Activated CD8-positive, alpha-beta memory T cell treated with anti-CD3 and anti-CD28 coated beads for 36 hours (primary cell): ENCODE results near the gene IDH3A. TPM values are rescaled to one million over a fixed set of nuclear protein-coding genes. Genes with fewer than 3 reads are reported as not detected.

ENCODE experiments used
- CTCF ChIA-PET: fragments of 350-600 bp; sonication (Branson Sonifier 250); formaldehyde crosslinking; loops from one replicate; lab custom pipeline; 2021; ENCODE audit warnings: antibody characterized with exemption; lab: Charles Lee
- POLR2A ChIA-PET: fragments of 350-600 bp; sonication (Branson Sonifier 250); formaldehyde crosslinking; loops from one replicate; lab custom pipeline; 2021; ENCODE audit warnings: antibody characterized with exemption; lab: Charles Lee
- total RNA-seq, 2 experiments: library from RNA; stranded (reverse); gene quantifications; one replicate each; pipeline ENCODE4 v1.2.3, GENCODE V29; 2021

IDH3A gene
- total RNA-seq, 2 experiments from 2014 or later, result 143 to 144 TPM

DNA sequence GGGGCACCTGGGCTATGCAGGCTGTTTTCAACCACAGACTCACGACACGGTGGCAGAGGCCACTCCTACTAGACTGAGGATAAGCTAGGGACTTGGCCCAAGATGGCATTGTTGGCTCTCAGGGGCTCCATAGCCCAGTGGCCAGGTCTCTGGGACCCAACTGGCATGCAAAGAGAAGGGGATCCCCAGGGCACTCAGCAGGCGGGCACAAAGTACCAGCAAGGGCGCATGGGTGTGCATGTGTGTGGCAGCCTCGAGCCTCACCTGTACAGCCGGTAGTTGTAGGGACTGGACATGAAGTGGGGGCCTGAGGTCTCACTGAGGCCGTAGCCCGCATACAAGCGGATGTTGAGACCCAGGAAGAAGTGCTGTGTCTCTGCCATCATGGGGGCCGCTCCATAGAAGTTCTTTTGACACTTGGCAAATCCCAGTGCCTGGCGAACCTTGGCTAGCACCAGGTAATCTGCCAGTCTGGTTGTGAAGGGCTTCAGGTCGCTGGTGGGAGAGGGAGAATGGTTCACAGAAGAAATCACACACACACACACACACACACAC is 30.2 kb downstream of the IDH3A start:
- ChIA-PET POLR2A (no interaction called here), CTCF (interaction anchor here (2.2 to 5.4 kb wide), 2 partner anchors 16 to 61 kb away, joined by 7 to 43 read pairs; no protein-coding TSS in a partner anchor)

DNA sequence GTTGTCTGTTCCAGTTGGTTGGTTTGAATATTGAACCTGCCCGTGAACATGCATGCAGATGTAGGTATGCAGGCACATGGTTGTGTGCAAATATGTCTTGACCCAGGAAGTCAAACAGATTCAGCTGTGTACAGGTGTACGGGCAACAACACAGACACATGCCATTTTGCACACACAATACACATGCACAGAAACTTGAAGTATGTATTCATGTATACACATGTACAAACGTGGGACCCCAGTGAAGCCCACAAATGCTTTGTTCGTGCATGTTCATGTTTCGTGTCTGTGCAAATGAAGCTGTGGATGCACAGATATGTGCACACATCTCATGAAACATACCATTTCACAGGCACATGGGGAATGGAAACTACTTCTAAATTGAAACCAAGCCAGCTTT is 30.7 kb downstream of the IDH3A start:
- ChIA-PET CTCF (interaction anchor here (5.4 kb wide), 1 partner anchor 61 kb away, joined by 43 read pairs; no protein-coding TSS in a partner anchor), POLR2A (no interaction called here)

DNA sequence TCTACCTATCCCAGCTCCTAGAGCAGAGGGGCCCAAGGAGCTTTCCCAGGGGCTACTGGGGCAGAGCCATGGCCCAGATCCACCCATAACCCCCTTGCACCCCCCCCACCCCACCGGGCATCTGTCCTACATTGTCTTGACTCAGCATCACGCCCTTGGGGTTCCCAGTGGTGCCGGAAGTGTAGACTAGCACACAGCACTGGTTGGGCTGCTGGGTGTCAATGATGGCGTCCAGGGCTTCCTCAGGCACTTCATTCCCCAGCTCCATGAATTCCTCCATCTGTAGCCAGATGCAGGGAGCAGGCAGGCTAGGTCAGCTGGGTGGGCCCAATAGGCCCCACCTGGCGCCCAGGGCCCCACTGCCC is 33.2 kb downstream of the IDH3A start:
- POLR2A ChIA-PET, result no interaction called here
- CTCF ChIA-PET, result interaction anchor here (0.5 kb wide), 1 partner anchor 72 kb away, joined by 11 read pairs; no protein-coding TSS in a partner anchor

- ChIA-PET POLR2A (no interaction called here), CTCF (interaction anchor here (0.7 kb wide), 1 partner anchor 13 kb away, joined by 3 read pairs; no protein-coding TSS in a partner anchor)
These were observed 33.7 kb downstream of the IDH3A start for GRCh38 chr15:78182821-78183220.

GRCh38 chr15:78192826-78193594 is 43.8 kb downstream of the IDH3A start:
- ChIA-PET CTCF (interaction anchor here (0.5 to 1.8 kb wide), 5 partner anchors 8 to 125 kb away, joined by 3 to 5 read pairs (median 4); no protein-coding TSS in a partner anchor), POLR2A (no interaction called here)

DNA sequence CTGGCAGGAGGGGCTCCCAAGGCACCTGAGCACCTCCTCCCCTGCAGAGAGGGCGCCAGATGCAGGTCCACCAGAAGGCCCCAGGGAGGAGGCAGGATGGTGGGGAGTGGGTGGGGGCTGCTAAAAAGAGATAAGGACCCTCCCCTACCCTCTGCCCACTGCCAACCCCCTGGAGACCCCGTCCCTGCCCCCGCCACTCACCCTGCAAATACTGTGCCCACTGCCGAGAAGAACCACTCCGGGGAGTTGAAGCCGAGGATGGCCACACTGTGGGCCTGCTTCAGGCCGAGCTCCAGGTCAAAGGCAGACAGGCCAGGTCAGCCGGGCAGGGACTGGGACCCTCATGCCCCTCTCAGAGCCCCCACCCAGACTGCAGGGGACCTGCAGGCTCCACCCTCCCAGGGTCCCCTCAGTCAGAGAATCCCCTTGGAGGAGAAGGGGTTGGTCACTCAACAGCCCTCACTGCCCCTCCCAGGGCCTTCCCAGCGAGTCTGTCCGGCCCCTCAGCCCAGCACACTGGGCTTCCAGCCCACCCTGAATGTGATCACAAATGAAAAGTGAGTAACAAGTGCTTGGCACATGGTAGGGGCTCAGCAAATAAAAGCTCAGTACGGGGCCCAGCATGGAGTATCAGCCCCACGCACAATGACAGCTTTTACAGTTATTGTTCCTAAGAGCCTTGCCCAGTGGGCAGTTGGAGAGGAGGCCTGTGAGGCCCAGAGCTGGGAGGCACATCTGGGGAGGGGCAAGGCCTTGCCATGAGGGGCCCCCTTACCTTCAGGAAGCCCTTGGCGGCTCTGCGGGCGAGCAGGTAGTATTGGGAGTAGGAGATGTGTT is 44.8 kb downstream of the IDH3A start:
- POLR2A ChIA-PET, result no interaction called here
- CTCF ChIA-PET, result interaction anchor here (1.3 to 4.0 kb wide), 7 partner anchors 9 to 237 kb away, joined by 4 to 37 read pairs (median 5); partner anchors contain the start of gene CIB2

DNA sequence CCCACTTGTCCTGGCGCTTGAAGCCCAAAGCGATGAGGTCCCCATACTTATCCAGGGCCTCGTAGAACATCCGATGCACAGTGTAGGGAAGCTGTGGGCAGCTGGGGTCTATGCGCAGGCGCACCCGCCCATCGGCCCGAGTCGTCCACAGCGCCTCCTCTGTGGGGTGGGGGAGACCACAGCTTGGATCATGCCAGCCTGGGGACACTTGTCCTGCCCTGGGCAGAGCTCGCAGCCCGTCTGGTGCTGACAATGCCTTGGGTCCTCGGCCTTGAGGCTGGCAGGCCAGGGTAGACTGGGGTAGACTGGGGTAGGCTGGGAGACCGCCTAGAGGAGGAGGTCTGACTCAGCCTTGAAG is 45.4 kb downstream of the IDH3A start:
- CTCF ChIA-PET, result interaction anchor here (1.0 to 4.0 kb wide), 8 partner anchors 25 to 237 kb away, joined by 4 to 37 read pairs (median 6); partner anchors contain the start of gene CIB2
- POLR2A ChIA-PET, result no interaction called here

DNA sequence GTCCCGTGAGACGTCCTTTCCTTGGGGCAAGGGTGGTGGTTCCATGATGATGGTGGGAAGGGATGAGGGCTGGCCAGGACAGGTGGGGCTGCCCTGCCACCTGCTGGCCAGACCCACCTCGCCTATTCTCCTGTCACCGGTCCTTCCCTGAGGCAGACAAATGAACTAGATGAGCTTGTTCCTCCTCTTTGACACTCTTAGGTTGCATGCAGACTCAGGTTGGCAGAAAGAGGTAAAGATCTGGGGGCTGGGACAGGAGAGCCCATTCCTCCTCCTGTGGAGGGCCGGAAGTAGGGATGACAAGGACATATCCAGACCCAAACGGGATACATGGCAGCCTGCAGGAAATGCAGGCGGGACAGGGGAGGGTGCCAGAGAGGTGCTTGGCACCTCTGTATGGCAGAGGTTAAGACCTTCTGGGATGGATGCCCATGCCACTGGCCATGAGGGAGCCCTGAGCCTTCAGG is 46.6 kb downstream of the IDH3A start:
- ChIA-PET POLR2A (interaction anchor here (0.5 kb wide), 1 partner anchor 240 kb away, joined by 5 read pairs; no protein-coding TSS in a partner anchor), CTCF (interaction anchor here (0.7 to 4.0 kb wide), 29 partner anchors 9 to 238 kb away, joined by 3 to 37 read pairs (median 4); partner anchors contain the start of genes ACSBG1 and CIB2)

GRCh38 chr15:78197632-78198031 is 48.5 kb downstream of the IDH3A start:
- ChIA-PET POLR2A (no interaction called here), CTCF (interaction anchor here (1.6 to 4.0 kb wide), 2 partner anchors 67 to 86 kb away, joined by 5 to 37 read pairs; partner anchors contain the start of gene CIB2)

DNA sequence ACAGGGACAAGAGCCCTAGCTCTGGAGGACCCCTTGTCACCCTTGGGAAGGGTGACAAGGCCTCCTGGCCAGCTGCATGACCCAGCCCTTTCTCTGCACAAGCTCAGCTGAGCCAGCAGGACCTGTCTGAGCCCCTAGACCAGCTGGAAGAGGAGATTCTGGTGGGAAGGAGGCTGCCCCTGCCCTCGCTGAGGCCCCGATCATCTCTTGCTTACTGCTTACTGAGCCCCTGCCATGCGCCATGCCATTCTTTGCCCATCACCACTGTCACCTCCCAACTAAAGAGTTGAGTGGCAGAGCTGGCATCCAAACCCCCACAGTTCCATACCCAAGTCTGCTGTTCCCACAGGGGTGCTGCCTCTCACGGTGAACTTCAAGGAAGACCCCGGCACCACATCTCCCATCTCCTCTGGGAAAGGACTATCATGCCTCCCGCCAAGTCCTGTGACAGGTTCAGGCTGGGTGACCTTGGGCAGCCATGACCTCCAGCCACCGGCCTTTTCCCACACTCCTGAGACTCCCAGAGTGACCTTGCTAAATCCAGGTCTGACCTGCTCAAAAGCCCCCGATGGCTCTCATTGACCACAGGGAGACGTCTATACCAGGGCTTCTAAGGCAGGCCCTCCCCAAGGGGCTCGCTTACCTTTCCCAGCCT is 51.2 kb downstream of the IDH3A start:
- ChIA-PET POLR2A (no interaction called here), CTCF (interaction anchor here (0.6 kb wide), 1 partner anchor 39 kb away, joined by 3 read pairs; no protein-coding TSS in a partner anchor)

GRCh38 chr15:78201281-78202190 is 52.4 kb downstream of the IDH3A start:
- POLR2A ChIA-PET, result no interaction called here

GRCh38 chr15:78203346-78204225 is 54.4 kb downstream of the IDH3A start:
- ChIA-PET POLR2A (no interaction called here), CTCF (interaction anchor here (1.3 to 1.5 kb wide), 2 partner anchors 37 to 95 kb away, joined by 3 read pairs; no protein-coding TSS in a partner anchor)

More at GRCh38 chr15:78201281-78202190, 52.4 kb downstream of the IDH3A start:
- CTCF ChIA-PET, result interaction anchor here (1.5 kb wide), 1 partner anchor 39 kb away, joined by 3 read pairs; no protein-coding TSS in a partner anchor

GRCh38 chr15:78204351-78205309 is 55.5 kb downstream of the IDH3A start:
- POLR2A ChIA-PET, result no interaction called here
- CTCF ChIA-PET, result interaction anchor here (0.6 to 1.5 kb wide), 5 partner anchors 9 to 237 kb away, joined by 3 to 5 read pairs (median 3); no protein-coding TSS in a partner anchor

- POLR2A ChIA-PET, result no interaction called here
These were observed 56.2 kb downstream of the IDH3A start for GRCh38 chr15:78205337-78205736.

DNA sequence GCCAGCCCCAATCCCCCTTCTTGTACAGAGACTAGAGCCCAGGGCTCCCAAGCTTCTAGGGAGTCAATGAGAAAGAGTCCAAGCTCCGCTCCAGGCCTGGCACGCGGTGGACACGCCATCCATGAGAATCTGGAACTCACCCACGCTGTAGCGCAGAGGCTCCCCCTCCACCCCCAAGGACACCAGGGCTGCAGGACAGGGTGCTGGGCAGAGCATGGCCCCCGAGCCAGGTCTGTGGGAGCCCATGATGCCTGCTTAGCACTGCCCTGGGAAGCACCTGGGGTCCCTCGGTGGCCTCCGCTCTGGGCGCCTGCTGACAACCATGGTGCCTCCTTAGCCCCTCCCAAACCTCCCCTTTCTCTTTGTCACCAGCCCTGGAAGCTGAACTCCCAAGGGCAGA is 56.7 kb downstream of the IDH3A start:
- CTCF ChIA-PET, result interaction anchor here (1.1 to 1.5 kb wide), 2 partner anchors 10 to 93 kb away, joined by 4 to 5 read pairs; no protein-coding TSS in a partner anchor
- POLR2A ChIA-PET, result no interaction called here

More at GRCh38 chr15:78205337-78205736, 56.2 kb downstream of the IDH3A start:
- CTCF ChIA-PET, result interaction anchor here (0.6 to 1.5 kb wide), 4 partner anchors 9 to 238 kb away, joined by 3 to 5 read pairs (median 4); no protein-coding TSS in a partner anchor
